Astrocyte (in vitro differentiated cells and primary cell): Measurements from ENCODE around the gene MED13L.
"Not testable (repeated sequence)": the region's sequence is repeated elsewhere in the genome, so short reads cannot be mapped to it uniquely, and the experiment has no call there.

ENCODE experiments used
- EZH2 ChIP-seq: IDR thresholded peaks from 2 replicates; pipeline ENCODE4 v1.6.1; 2012; ENCODE audit warnings: mild to moderate bottlenecking, low read length, inconsistent platforms; ENCODE audit not compliant: insufficient read depth
- TF ChIP-seq, protein P1 (sequence below): IDR thresholded peaks from 2 replicates; pipeline ENCODE4 v1.5.1; 2011; ENCODE audit warnings: low read depth, mild to moderate bottlenecking, inconsistent platforms, low read length, moderate library complexity; ENCODE audit not compliant: insufficient read depth

DNA sequence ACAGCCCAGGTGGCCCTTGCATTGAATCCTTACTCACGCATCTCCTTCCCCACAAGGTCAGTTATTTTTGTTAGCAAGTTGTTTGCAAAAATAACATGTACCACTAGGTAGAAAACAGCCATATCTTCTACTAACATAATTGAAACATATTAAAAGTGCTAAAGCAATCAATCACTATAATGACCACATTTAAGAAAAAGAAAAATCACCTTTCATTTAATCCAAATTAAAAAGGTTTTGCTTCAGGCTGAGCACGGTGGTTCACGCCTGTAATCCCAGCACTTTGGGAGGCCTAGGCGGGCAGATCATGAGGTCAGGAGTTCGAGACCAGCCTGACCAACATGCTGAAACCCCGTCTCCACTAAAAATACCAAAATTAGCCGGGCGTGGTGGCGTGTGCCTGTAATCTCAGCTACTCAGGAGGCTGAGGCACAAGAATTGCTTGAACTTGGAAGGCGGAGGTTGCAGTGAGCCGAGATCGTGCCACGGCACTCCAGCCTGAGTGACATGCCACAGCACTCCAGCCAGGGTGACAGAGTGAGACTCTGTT lies 38.8 kb downstream of the MED13L start:
- TF ChIP-seq EZH2 = not testable (repeated sequence)
- TF ChIP-seq, protein P1, sequence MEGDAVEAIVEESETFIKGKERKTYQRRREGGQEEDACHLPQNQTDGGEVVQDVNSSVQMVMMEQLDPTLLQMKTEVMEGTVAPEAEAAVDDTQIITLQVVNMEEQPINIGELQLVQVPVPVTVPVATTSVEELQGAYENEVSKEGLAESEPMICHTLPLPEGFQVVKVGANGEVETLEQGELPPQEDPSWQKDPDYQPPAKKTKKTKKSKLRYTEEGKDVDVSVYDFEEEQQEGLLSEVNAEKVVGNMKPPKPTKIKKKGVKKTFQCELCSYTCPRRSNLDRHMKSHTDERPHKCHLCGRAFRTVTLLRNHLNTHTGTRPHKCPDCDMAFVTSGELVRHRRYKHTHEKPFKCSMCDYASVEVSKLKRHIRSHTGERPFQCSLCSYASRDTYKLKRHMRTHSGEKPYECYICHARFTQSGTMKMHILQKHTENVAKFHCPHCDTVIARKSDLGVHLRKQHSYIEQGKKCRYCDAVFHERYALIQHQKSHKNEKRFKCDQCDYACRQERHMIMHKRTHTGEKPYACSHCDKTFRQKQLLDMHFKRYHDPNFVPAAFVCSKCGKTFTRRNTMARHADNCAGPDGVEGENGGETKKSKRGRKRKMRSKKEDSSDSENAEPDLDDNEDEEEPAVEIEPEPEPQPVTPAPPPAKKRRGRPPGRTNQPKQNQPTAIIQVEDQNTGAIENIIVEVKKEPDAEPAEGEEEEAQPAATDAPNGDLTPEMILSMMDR = not testable (repeated sequence)
